HepG2 (cell line): ENCODE results near the gene MIDN. TPM values are rescaled to one million over a fixed set of nuclear protein-coding genes. Genes with fewer than 3 reads are reported as not detected.

Experiments used
- ATF7-NPFF ChIP-seq: sonication (generic); formaldehyde crosslinking; IDR thresholded peaks from 2 replicates; pipeline ENCODE4 v1.8.1; 2023; ENCODE audit warnings: mild to moderate bottlenecking, low read depth, missing genetic modification reagents, moderate library complexity
- ATM ChIP-seq: fragments of 450-650 bp; IDR thresholded peaks from 2 replicates; pipeline ENCODE4 v1.7.1; 2017; ENCODE audit warnings: mild to moderate bottlenecking, borderline replicate concordance
- CREB1 ChIP-seq, 2 experiments: fragments of 450-650 bp in 1 of 2; IDR thresholded peaks; 2 replicates each; pipeline ENCODE4 v1.6.1; 2016 to 2017; ENCODE audit warnings: control low read depth in 1 of 2, mild to moderate bottlenecking in 1 of 2, missing compliant biosample characterization in 1 of 2, missing genetic modification characterization in 1 of 2
- CREB3 ChIP-seq: sonication (generic); formaldehyde crosslinking; IDR thresholded peaks from 2 replicates; pipeline ENCODE4 v1.5.0; 2020; ENCODE audit warnings: missing genetic modification reagents
- DDIT3 ChIP-seq: sonication (generic); formaldehyde crosslinking; IDR thresholded peaks from 2 replicates; pipeline ENCODE4 v1.4.0; 2020; ENCODE audit warnings: mild to moderate bottlenecking, missing genetic modification reagents
- DMAP1 ChIP-seq: IDR thresholded peaks from 2 replicates; pipeline ENCODE4 v1.6.1; 2016
- DR1 ChIP-seq: sonication (generic); formaldehyde crosslinking; IDR thresholded peaks from 2 replicates; pipeline ENCODE4 v1.8.0; 2021; ENCODE audit warnings: mild to moderate bottlenecking, missing genetic modification reagents, inconsistent platforms
- EHMT2 ChIP-seq: fragments of 200-600 bp; sonication (generic); IDR thresholded peaks from 2 replicates; pipeline ENCODE4 v1.7.0; 2017; ENCODE audit warnings: antibody characterized with exemption, low read depth, low read length, borderline replicate concordance
- EP300 ChIP-seq, 3 experiments: sonication (generic) in 1 of 3; formaldehyde crosslinking in 1 of 3; IDR thresholded peaks; 2 replicates each; pipeline versions ENCODE4 v1.5.1 to v1.6.1; 2011 to 2020; ENCODE audit warnings: low read depth in 2 of 3, low read length in 2 of 3, borderline replicate concordance in 1 of 3, improper control_type of control experiment in 1 of 3, mild to moderate bottlenecking in 1 of 3, missing genetic modification reagents in 1 of 3, moderate library complexity in 1 of 3
- JARID2 ChIP-seq: sonication (generic); formaldehyde crosslinking; IDR thresholded peaks from 2 replicates; pipeline ENCODE4 v1.8.1; 2023; ENCODE audit warnings: missing genetic modification reagents, inconsistent platforms; ENCODE audit not compliant: insufficient replicate concordance
- MBNL3 ChIP-seq: fragments of 250-450 bp; sonication (Bioruptor Pico); conservative IDR thresholded peaks from 2 replicates; pipeline ENCODE4 v1.8.0; 2022; ENCODE audit warnings: mild to moderate bottlenecking, inconsistent platforms
- MTF1 ChIP-seq: sonication (generic); formaldehyde crosslinking; IDR thresholded peaks from 2 replicates; pipeline ENCODE4 v1.5.0; 2020; ENCODE audit warnings: missing genetic modification reagents
- MXD1 ChIP-seq: sonication (generic); formaldehyde crosslinking; IDR thresholded peaks from 2 replicates; pipeline ENCODE4 v1.4.0; 2020; ENCODE audit warnings: mild to moderate bottlenecking, missing genetic modification reagents
- SALL1 ChIP-seq: sonication (generic); formaldehyde crosslinking; IDR thresholded peaks from 2 replicates; pipeline ENCODE4 v1.8.0; 2022; ENCODE audit warnings: mild to moderate bottlenecking, missing genetic modification reagents
- TCF7 ChIP-seq: sonication (generic); IDR thresholded peaks from 2 replicates; pipeline ENCODE4 v1.6.1; 2016; ENCODE audit warnings: antibody characterized with exemption, low read depth
- TFDP1 ChIP-seq: IDR thresholded peaks from 2 replicates; pipeline ENCODE4 v1.6.1; 2016; ENCODE audit warnings: missing compliant biosample characterization, missing genetic modification reagents, borderline replicate concordance
- TRIM24 ChIP-seq: sonication (generic); formaldehyde crosslinking; IDR thresholded peaks from 2 replicates; pipeline ENCODE4 v1.8.0; 2022; ENCODE audit warnings: mild to moderate bottlenecking, missing genetic modification reagents
- ZFP36L2 ChIP-seq: sonication (generic); formaldehyde crosslinking; IDR thresholded peaks from 2 replicates; pipeline ENCODE4 v1.4.0; 2020; ENCODE audit warnings: missing genetic modification reagents
- ZIK1 ChIP-seq: sonication (generic); formaldehyde crosslinking; IDR thresholded peaks from 2 replicates; pipeline ENCODE4 v1.5.0; 2020; ENCODE audit warnings: mild to moderate bottlenecking, low read depth, missing genetic modification reagents, borderline replicate concordance
- ZNF12 ChIP-seq: sonication (generic); formaldehyde crosslinking; IDR thresholded peaks from 2 replicates; pipeline ENCODE4 v1.5.0; 2020; ENCODE audit warnings: missing genetic modification reagents
- ZNF136 ChIP-seq: sonication (generic); formaldehyde crosslinking; IDR thresholded peaks from 2 replicates; pipeline ENCODE4 v1.8.1; 2022; ENCODE audit warnings: low read depth, mild to moderate bottlenecking, moderate library complexity, missing genetic modification reagents
- ZNF280D ChIP-seq: sonication (generic); formaldehyde crosslinking; IDR thresholded peaks from 2 replicates; pipeline ENCODE4 v1.5.1; 2020; ENCODE audit warnings: mild to moderate bottlenecking, missing genetic modification reagents
- ZNF558 ChIP-seq: sonication (generic); formaldehyde crosslinking; IDR thresholded peaks from 2 replicates; pipeline ENCODE4 v1.9.0; 2022; ENCODE audit warnings: mild to moderate bottlenecking, missing genetic modification reagents, borderline replicate concordance
- ZSCAN5A ChIP-seq: sonication (generic); formaldehyde crosslinking; IDR thresholded peaks from 2 replicates; pipeline ENCODE4 v1.8.0; 2022; ENCODE audit warnings: mild to moderate bottlenecking, missing genetic modification reagents, borderline replicate concordance
- polyA plus RNA-seq, 8 experiments: library from polyadenylated mRNA; depleted of rRNA in 3 of 8; stranded (reverse) in 7 of 8; unstranded in 1 of 8; fragments of >200 nt; fragmentation: Illumina TruSeq in 4 of 8; extraction: Trizol in 4 of 8; gene quantifications; 2 replicates each; pipeline versions ENCODE4 v1.2.1 to v1.2.3, GENCODE V29; 2011 to 2016; ENCODE audit warnings: low read depth in 4 of 8, missing spikeins in 1 of 8, mixed read lengths in 1 of 8; ENCODE audit not compliant: insufficient read depth in 1 of 8
- total RNA-seq, 5 experiments: library from RNA; depleted of rRNA; stranded (reverse); fragments of >200 nt; fragmentation: Illumina TruSeq; extraction: Trizol; gene quantifications; 2 replicates each; pipeline ENCODE4 v1.2.3, GENCODE V29; 2016; ENCODE audit warnings: low read depth in 1 of 5

The MIDN gene
- total and polyA plus RNA-seq, 2 of the 13 experiments (the other 11 are each of a cell fraction or from before 2014, with no cell fraction given): 8.4 to 18.0 TPM

GRCh38 chr19:1232652-1233072 lies 15.7 kb upstream of the MIDN start (continued):
- TF ChIP-seq ZNF280D: no peak
- no peak for TF ChIP-seq ZNF558 (CRISPR knock-in tag)
- TF ChIP-seq ATM: no peak
- TF ChIP-seq CREB1 (IDR thresholded peaks at IDR 0.05): no peak
- TF ChIP-seq CREB1 (CRISPR knock-in tag; IDR thresholded peaks at IDR 0.05): no peak
- TF ChIP-seq JARID2 (CRISPR knock-in tag): no peak
- no peak for TF ChIP-seq ZIK1
- no peak for TF ChIP-seq TCF7
- TF ChIP-seq DMAP1 (CRISPR knock-in tag): no peak
- TF ChIP-seq DDIT3 (CRISPR knock-in tag): no peak
- TF ChIP-seq TFDP1: no peak
- TF ChIP-seq SALL1: peak; percentile 27
- no peak for TF ChIP-seq ZNF12
- TF ChIP-seq CREB3: no peak
- no peak for TF ChIP-seq ATF7-NPFF (CRISPR knock-in tag)
- no peak for TF ChIP-seq ZFP36L2
- TF ChIP-seq DR1 (CRISPR knock-in tag): no peak
- TF ChIP-seq MTF1 (CRISPR knock-in tag): no peak
- no peak for TF ChIP-seq MXD1 (CRISPR knock-in tag)
- TF ChIP-seq EHMT2: no peak
- TF ChIP-seq TRIM24 (CRISPR knock-in tag): no peak
- TF ChIP-seq ZNF136 (CRISPR knock-in tag): no peak
- TF ChIP-seq EP300 (IDR thresholded peaks at IDR 0.05; ENCODE audit: low read depth in 2 of 2, low read length in 2 of 2): no peak
- TF ChIP-seq EP300 (CRISPR knock-in tag; IDR thresholded peaks at IDR 0.05; ENCODE audit: borderline replicate concordance): no peak
- no peak for TF ChIP-seq ZSCAN5A (CRISPR knock-in tag)
- no peak for TF ChIP-seq MBNL3 (CRISPR knock-in tag)
